Fibroblast of skin of back (primary cell): ENCODE results near the gene TYMS.
A peak's percentile ranks its signal among the peaks of the same experiment; 100 is the strongest.

Experiments
- DNase-seq: peaks from one replicate; pipeline ENCODE4 v3.0.0-alpha.2; 2013

TYMS gene

DNA sequence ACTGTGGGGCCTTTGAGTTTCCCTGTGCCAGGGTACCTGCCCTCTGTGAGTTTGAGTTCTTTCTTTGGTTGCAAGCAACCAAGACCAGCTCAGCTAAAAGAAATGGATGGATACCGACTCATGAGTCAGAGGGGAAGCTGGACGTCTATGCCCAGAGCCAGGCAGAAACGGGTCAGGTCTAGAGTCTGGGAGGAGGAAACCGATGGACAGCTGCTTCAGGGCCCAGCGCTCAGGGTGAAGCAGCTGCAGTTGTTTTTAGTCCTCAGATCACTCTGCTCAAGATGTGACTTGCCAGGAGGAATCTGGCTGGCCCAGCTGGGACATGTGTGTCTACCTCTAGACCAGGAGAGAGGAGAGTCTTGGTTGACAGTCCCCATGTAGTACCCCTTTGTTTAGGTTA is 10.1 kb upstream of the TYMS start:
- DNase-seq: no peak

DNA sequence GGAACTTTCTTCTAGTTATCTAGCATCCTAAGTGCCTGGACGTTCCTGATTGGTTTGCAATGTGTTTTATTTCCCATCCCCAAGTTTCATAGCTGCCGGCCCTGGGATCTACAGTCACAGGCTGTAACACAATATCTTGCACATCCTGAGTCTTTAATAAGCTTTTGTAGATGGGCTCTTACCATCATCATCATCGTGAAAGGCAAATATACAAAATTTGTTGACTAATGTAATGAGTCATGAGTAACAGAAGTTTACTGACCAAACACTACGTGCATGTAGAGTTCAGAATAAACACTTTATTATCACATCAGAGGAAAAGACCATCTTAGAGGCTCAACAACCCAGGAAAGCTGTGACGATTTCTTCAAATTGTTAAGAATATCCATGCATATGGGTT is 8.1 kb upstream of the TYMS start:
- DNase-seq: no peak

DNA sequence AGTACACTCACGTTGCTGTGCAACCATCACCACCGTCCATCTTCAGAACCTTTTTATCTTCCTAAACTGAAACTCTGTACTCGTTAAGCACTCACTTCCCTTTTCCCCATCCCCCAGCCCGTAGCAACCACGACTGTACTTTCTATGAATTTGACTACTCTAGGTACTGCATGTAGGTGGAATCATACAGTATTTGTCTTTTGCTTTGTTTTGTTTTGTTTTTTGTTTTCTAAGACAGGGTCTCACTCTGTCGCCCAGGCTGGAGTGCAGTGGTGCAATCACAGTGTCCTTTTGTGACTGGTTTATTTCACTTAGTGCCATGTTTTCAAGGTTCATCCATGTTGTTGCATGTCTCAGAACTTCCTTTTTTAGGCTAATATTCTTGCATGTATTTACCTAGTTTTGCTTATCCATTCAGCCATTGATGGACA is 7.0 kb upstream of the TYMS start:
- no peak for DNase-seq

DNA sequence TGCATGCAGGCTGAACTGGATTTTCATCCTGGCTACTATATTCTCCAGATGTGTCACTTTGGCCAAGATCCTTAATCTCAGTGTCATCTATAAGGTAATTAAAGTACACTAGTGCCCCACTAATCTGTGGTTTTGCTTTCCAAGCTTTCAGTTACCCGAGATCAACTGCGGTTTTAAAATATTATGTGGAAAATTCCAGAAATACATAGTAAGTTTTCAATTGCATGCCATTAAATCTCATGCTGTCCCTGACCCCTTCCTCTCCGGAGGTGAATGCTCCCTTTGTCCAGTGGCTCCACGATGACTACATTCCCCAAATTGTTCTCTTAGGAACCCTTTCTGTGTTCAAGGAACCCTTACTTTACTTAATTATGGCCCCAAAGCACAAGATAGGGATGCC is 5.3 kb upstream of the TYMS start:
- peak; percentile 57 for DNase-seq

DNA sequence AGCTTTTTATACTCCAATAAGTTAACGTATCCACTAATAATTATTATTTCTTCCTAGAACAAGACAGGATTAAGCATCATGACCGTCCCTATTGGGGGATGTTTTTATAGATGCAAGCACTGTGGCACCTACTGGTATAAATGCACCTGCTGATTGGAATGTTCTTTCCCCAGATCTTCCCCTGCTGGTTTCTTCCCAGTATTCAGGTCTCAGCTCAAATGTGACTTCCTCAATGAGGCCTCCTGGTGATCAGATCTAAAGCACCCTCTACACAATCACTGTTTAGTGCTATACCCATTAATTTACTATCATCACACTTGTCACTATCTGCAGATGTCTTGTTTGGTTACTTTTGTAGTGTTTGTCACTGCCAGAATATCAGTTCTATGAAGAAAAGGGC is 3.9 kb upstream of the TYMS start:
- no peak for DNase-seq

DNA sequence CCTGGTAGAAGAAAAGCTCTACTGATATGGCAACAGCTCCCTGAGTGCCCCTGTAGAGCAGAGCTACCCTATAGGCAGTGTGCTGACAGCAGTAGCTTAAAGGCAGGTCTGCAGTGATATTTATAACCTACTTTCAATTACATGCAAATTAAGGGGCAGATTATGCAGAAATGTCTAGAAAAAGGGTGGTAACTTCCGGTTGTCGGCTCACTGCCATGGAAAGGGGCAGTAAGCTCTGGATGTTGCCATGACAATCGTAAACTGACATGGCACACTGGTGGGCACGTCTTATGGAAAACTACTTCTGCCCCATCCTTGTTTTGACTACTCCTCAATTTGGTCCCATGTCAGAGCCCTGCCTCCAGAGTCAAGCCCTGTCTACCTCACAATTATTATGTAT is 2.9 kb upstream of the TYMS start:
- DNase-seq: no peak

DNA sequence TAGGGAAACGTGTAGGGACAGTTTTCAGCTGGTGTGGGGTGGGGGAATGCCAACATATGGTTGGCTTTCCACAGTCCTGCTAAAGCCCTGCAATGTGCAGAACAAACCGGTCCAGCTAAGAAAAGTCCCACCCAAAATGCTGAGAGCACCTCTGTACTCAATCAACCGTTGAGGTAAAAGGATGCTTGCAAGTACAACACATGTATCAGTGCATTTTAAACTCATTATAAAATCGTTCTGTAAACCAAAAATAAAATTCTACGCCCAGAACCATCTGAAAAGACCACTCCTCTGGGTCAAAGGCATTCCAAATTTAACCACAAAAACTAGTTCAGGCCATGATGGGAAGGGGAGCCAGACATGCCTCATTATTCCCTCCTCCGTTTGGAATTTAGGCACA is 2.0 kb upstream of the TYMS start:
- DNase-seq: no peak

DNA sequence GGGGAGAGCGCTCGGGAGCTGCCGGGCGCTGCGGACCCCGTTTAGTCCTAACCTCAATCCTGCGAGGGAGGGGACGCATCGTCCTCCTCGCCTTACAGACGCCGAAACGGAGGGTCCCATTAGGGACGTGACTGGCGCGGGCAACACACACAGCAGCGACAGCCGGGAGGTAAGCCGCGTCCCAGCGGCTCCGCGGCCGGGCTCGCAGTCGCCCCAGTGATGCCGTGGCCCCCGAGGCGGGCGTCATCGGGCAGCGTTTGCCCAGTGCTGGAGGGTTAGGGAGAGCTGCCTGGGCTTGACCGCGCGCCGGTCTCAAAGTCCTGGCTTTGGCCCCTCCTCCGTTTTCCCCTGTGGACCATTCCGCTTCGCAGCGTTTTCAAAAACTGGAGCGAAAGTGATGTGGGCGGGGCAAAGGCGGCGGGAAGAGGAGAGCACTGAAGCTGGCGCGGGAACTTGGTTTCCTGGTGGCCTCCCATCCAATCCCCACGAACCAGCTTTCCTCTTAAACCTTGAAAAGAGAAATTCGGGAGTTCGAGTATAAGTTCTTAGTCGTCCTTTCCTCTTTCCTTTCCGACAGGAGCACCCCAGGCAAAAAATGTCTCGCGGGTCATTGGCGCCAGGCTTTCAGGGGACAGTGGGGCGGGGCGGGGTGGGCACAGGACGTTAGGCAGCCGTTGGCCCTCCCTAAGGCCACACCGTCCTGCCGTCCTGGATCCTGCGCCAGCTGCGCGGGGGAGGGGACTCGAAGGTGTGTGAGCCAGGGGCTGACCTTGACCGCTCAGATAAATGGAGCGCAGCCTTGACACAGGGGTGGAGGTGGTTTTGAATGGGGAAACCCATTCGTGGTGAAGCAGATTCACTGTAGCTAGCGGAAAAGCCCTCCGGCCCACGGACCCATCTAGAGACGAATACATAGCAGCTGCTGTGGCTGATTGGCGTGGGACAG is 821 bp downstream of the TYMS start:
- peak; percentile 92 for DNase-seq

DNA sequence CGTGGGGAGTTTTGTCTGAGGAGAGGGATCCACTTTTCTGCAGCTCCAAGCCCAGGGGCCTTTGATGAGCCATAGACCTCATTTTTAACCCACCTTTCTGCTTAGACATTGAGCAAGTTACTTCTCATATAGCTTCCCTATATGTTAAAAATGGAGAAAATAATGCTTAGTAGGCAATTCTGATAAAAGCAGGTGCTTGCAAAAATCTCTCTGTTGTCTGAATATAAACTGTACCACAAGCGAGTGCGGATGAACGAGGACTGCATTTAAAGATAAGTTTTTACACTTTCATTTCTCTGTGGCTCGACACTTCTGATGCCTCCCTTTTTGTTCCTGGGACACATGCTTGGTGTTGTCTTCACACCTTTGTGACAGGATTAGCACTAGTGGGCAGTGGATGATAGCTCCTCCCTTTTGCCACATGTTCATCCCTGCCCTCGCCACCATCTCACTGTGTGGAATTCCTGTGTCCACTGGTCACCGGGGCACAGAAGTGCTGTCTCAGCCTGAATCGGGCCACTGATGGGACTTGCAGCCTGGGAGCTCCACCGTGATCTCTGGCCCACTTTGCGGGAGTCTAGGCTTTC is 1.6 kb downstream of the TYMS start:
- DNase-seq: no peak

DNA sequence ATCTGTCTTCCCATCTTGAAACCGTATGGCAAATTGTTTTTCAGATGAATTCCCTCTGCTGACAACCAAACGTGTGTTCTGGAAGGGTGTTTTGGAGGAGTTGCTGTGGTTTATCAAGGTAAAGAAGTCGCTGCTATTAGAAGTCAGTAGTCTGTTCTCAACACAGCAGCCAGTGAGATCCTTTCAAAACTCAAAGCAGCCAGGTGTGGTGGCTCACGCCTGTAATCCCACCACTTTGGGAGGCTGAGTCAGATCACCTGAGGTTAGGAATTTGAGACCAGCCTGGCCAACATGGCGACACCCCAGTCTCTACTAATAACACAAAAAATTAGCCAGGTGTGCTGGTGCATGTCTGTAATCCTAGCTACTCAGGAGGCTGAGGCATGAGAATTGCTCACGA is 2.1 kb downstream of the TYMS start:
- no peak for DNase-seq

DNA sequence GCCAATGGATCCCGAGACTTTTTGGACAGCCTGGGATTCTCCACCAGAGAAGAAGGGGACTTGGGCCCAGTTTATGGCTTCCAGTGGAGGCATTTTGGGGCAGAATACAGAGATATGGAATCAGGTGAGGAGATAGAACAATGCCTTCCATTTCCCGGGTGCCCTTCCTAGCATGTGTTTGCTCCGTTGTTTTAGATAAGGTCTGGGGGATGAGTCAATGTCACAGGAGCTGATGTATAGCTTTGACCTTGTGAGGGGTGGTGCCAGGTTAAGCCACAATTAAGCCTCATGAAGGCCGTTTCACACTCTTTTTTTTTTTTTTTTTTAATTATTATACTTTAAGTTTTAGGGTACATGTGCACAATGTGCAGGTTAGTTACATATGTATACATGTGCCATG is 4.7 kb downstream of the TYMS start:
- no peak for DNase-seq

DNA sequence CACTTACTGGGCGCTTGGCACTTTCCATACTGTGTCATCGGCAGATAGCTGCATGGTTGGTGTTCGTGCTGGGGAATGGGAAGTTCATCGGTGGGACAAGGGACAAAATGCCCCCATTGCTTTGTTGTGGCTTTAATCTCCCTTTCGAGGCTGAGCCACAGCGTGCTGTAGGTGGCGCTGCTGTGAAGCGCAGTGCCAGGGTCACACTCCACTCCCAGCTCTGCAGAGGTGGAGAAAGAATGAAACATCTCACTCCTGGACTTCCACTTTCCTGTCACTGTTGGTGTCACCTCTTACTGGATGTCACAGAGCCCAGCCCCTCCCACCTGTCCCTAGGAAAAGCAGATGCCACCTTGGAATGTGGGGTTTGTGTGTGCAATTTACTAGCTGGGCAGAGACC is 8.7 kb downstream of the TYMS start:
- DNase-seq: no peak

DNA sequence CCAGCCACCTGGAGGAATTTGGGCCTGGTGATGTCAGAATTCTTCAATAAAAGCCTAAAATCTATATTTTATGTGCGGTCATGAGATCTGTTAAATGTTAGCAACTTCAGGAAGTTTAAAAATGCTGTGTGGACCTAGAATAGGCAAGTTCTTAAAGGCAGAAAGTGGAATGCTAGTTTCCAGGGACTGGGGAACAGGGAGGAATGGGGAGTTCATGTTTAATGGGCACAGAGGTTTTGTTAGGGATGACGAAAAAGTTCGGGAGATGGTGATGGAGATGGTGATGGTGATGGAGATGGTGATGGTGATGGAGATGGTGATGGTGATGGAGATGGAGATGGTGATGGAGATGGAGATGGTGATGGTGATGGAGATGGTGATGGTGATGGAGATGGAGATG is 9.2 kb downstream of the TYMS start:
- no peak for DNase-seq

DNA sequence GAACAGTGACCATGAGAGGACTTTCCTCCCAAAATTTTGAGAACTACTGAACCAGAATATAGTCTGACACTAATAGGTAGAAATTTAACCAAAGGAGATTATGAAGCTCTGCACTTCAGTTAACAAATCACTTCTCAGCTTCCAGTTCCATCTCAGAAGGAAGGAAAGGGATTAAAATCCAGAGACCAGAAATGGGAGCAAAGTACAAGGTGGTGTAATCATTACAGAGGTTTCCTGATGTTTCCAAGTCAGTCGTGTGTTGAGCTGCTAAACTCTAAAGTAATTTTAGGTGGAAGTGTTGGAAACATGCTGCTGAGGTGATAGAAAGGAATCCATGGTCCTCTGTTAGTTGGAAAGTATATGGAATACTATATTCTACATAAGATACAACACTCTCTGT is 10.8 kb downstream of the TYMS start:
- no peak for DNase-seq

DNA sequence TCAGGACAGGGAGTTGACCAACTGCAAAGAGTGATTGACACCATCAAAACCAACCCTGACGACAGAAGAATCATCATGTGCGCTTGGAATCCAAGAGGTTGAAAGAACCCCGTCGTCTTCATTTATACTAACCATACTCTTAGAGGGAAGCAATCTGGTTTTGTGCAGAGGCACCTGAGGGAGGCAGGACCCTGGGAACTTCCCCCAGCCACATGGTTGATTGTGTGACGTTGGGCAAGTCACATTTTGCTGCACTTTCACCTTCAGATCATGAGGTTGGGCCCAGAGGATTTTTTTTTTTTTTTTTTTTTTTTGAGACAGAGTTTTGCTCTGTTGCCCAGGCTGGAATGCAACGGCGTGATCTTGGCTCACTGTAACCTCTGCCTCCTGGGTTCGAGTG is 11.6 kb downstream of the TYMS start:
- DNase-seq: no peak

DNA sequence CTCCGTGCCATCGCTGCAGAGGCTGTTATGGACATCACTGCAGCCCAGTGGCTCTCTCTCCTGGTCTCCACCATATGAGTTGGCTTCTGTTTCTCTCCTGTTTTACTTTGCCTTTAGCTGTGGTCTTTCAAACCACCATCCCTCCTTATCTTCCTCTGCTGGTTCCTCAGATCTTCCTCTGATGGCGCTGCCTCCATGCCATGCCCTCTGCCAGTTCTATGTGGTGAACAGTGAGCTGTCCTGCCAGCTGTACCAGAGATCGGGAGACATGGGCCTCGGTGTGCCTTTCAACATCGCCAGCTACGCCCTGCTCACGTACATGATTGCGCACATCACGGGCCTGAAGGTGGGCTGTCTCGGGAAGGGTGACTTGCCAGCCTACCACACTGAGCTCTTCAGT is 13.1 kb downstream of the TYMS start:
- DNase-seq: no peak

DNA sequence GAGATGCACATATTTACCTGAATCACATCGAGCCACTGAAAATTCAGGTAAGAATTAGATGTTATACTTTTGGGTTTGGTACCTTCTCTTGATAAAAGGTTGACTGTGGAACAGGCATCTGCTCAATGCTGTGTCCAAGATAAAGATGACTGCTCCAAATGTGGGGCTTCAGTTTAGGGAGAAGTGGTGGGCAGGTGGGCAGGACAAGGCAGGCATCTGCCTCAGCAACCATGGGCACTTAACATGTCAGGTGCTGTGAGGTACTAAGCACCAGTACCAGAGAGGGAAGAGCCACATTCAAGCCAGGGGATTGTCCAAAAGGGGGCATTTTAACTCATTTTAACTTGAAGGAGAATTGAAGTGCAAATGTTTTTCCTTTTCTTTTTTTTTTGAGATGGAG is 14.0 kb downstream of the TYMS start:
- no peak for DNase-seq

DNA sequence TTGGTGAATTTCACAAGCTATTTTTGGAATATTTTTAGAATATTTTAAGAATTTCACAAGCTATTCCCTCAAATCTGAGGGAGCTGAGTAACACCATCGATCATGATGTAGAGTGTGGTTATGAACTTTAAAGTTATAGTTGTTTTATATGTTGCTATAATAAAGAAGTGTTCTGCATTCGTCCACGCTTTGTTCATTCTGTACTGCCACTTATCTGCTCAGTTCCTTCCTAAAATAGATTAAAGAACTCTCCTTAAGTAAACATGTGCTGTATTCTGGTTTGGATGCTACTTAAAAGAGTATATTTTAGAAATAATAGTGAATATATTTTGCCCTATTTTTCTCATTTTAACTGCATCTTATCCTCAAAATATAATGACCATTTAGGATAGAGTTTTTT is 15.9 kb downstream of the TYMS start:
- DNase-seq: no peak

DNA sequence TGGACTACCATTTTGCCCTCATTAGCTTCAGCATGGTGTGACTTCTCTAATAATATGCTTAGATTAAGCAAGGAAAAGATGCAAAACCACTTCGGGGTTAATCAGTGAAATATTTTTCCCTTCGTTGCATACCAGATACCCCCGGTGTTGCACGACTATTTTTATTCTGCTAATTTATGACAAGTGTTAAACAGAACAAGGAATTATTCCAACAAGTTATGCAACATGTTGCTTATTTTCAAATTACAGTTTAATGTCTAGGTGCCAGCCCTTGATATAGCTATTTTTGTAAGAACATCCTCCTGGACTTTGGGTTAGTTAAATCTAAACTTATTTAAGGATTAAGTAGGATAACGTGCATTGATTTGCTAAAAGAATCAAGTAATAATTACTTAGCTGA is 16.3 kb downstream of the TYMS start:
- no peak for DNase-seq

DNA sequence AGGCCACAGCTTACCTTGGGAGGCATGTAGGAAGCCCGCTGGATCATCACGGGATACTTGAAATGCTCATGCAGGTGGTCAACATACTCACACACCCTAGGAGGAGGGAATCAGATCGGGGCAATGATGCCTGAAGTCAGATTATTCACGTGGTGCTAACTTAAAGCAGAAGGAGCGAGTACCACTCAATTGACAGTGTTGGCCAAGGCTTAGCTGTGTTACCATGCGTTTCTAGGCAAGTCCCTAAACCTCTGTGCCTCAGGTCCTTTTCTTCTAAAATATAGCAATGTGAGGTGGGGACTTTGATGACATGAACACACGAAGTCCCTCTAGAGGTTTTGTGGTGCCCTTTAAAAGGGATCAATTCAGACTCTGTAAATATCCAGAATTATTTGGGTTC is 17.9 kb downstream of the TYMS start:
- DNase-seq: no peak

DNA sequence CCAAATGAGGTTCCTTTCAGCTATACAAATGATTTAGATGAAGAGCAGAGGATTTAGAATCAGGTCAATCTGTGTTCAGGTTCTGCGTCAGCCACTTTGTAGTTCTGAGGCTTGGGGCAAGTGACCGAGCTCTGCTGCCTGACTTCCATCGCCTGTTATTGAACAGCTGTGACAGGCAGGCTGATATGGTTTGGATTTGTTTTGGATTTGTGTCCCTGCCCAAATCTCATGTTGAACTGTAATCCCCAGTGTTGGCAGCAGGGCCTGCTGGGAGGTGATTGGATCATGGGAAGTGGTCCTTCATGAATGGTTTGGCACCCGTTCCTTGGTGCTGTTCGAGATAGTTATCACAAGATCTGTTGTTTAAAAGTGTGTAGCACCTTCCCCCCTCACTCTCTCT is 18.6 kb downstream of the TYMS start:
- DNase-seq: no peak

DNA sequence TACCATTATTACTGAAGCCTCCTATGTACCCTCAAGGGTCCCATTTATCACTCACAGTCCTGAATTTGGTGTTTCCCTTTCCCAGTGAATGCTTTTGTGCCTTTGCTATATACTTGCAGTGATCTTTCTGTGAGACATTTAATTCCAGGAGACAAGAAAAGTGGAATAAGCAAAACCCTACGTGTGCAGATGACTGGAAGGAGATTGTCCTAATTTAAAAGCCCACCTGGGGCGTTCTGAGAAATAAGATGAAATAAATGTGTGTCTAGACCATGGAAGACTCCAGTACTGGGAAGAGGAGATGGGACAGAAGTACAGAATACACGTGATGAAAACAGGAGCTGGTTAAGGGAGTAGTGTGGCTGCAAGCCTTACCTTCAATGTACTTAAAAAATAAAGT is 19.3 kb downstream of the TYMS start:
- no peak for DNase-seq

DNA sequence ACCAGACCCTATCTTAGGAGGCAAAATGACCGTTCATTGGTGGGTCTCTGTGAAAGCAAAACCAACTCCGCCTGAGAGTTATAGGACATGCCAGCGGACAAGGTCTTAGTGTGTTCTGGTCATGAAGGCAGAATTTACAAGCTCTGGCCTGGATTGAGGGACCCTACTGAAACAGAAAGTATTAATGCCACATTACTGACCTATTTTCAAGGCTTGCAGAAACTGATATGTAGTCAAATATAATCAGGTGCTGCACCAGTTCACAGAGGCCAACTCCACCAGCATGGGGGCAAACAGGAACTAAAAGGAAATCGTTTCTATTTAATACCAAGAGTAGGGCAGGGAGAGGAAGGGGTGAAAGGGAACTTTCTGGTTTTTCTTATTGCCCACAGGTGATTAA is 19.7 kb downstream of the TYMS start:
- DNase-seq: no peak

DNA sequence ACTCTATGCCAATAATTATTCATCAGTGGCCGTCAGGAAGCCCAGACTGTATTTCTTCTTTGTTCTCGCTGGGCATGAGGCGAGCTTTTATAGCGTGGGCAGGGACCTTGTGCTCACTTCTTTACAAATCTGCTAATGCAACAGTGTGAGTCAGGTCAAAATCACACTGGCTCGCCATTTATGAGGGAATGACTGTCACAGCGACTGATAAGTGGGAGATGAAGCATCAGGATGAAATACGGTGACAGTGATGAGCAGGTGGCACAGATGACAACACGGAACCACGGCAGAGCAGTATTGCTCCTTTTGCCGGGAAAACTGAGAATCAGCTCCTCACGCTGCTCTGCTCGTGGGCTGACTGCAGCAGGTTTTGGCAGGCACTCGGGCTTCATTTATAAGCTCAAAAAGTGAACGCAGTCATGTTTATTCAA is 20.5 kb downstream of the TYMS start:
- no peak for DNase-seq
